Measurements from ENCODE around the gene CACNA1E.

CACNA1E gene

GRCh38 chr1:181701891-181702290, 218.6 kb downstream of the CACNA1E start:
- no peak for DNase-seq (ENCODE audit: low spot score)

GRCh38 chr1:181704546-181704945, 221.2 kb downstream of the CACNA1E start:
- DNase-seq (ENCODE audit: low spot score) = no peak

GRCh38 chr1:181711820-181712219, 228.5 kb downstream of the CACNA1E start:
- DNase-seq (ENCODE audit: low spot score) = no peak

GRCh38 chr1:181712711-181713110, 229.4 kb downstream of the CACNA1E start:
- DNase-seq (ENCODE audit: low spot score) = no peak

- DNase-seq (ENCODE audit: low spot score) = no peak
These were observed 231.1 kb downstream of the CACNA1E start for GRCh38 chr1:181714428-181714827.

- DNase-seq (ENCODE audit: low spot score) = no peak
These were observed 234.7 kb downstream of the CACNA1E start for GRCh38 chr1:181718034-181718433.

GRCh38 chr1:181726320-181727012, 243.1 kb downstream of the CACNA1E start:
- DNase-seq (ENCODE audit: low spot score) = no peak

- DNase-seq (ENCODE audit: low spot score) = no peak
These were observed 247.3 kb downstream of the CACNA1E start for GRCh38 chr1:181730606-181731005.

- no peak for DNase-seq (ENCODE audit: low spot score)
These were observed 249.1 kb downstream of the CACNA1E start for GRCh38 chr1:181732218-181732990.

- no peak for DNase-seq (ENCODE audit: low spot score)
These were observed 250.2 kb downstream of the CACNA1E start for GRCh38 chr1:181733486-181733885.

GRCh38 chr1:181737056-181737455, 253.7 kb downstream of the CACNA1E start:
- DNase-seq (ENCODE audit: low spot score) = no peak

GRCh38 chr1:181739214-181739613, 255.9 kb downstream of the CACNA1E start:
- DNase-seq (ENCODE audit: low spot score) = no peak

GRCh38 chr1:181742426-181742825, 259.1 kb downstream of the CACNA1E start:
- DNase-seq (ENCODE audit: low spot score) = no peak

- DNase-seq (ENCODE audit: low spot score) = no peak
These were observed 260.6 kb downstream of the CACNA1E start for GRCh38 chr1:181743878-181744312.

- no peak for DNase-seq (ENCODE audit: low spot score)
These were observed 262.9 kb downstream of the CACNA1E start for GRCh38 chr1:181746224-181746623.

GRCh38 chr1:181748013-181748412, 264.7 kb downstream of the CACNA1E start:
- no peak for DNase-seq (ENCODE audit: low spot score)

GRCh38 chr1:181754103-181754502, 270.8 kb downstream of the CACNA1E start:
- DNase-seq (ENCODE audit: low spot score) = no peak

- no peak for DNase-seq (ENCODE audit: low spot score)
These were observed 276.2 kb downstream of the CACNA1E start for GRCh38 chr1:181759481-181759880.

GRCh38 chr1:181763736-181764135, 280.4 kb downstream of the CACNA1E start:
- DNase-seq (ENCODE audit: low spot score) = no peak

- no peak for DNase-seq (ENCODE audit: low spot score)
These were observed 282.2 kb downstream of the CACNA1E start for GRCh38 chr1:181765451-181766026.

- DNase-seq (ENCODE audit: low spot score) = no peak
These were observed 283.8 kb downstream of the CACNA1E start for GRCh38 chr1:181767001-181767708.

- DNase-seq (ENCODE audit: low spot score) = no peak
These were observed 285.1 kb downstream of the CACNA1E start for GRCh38 chr1:181768211-181768929.
